Activated gamma-delta T cell treated with anti-CD3 and anti-CD28 coated beads, Interleukin-2, amount 50 U/mL, for 16 hours (primary cell): ENCODE measurements around the gene FNDC5.
"Not testable (repeated sequence)": the region's sequence is repeated elsewhere in the genome, so short reads cannot be mapped to it uniquely, and the experiment has no call there.

Experiments used
- DNase-seq: peaks from one replicate; pipeline ENCODE4 v3.0.0-alpha.2; 2020; ENCODE audit warnings: low read depth

The FNDC5 gene

DNA sequence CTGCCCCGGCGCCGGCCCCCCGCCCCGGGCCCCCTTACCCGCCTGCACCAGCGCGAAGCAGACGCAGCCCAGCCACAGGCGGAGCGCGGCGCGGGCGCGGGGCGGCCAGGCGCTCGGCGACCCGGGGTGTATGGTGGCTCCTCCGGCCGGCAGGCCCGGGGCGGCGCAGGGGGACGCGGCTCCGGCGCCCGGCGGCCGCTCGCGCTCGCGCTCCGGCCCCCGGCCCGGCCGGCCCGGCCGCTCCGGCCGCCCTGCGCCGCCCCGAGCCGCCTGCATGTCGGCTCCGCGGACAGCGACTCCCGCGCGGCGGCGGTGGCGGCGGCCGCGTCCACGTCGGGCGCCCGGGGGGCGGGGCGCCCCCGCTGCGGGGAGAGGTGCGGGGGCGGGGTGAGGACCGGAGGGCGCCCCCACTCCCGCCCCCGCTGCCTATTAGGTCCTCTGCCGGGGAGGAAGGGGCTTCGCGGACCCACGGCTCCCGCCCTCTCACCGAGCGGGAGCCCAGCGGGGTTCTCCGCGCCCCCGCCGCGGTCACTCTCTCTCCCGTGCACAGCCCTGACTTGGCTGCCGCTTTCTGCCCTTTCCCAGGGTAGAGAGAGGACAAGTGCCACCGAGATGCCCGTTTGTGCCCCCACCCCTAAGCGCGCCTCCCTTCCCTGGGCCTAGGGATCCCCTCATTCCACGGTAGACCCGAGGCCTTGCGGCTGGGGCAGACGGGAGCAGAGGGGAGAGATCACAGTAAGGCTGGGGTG, at the start of gene FNDC5:
FNDC5 (minus strand) TSS at position 298 of the 749 bp plus-strand sequence.
- no peak for DNase-seq

DNA sequence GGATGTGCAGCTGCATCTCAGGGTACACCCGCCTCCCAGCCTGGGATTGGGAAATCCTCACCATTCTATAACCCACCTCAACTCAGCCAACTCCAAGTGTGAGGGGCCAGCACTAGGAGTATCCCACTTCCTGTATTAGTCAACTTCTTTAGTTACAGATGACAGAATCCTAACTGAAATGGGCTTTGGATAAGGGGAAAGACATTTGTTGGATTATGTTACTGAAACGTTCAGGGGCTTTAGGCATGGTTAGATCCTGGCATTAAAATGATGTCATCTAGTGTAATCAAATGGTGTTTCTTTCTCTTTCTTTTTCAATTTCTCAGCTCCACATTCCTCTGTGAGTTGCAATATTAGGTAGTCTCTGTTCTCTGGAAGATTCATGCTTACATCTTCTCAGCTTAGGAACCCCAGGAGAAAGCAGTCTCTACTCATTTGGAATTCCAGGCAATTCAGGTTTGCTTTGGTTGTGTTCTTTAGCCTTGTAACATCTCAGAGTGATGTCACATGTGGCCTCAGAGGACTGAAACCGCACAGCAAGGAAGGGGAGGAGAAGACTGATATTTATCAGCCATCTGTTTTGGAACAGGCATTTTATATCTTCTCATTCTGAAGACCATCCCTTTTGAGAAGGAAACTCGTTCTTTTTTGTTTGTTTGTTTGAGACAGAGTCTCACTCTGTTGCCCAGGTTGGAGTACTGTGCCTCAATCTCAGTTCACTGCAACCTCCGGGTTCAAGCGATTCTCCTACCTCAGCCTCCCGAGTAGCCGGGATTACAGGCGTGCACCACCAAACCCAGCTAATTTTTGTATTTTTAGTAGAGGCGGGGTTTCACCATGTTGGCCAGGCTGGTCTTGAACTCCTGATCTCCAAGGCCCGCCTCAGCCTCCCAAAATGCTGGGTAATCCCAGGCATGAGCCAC, 49.4 kb upstream of the FNDC5 start:
- DNase-seq, result no peak

DNA sequence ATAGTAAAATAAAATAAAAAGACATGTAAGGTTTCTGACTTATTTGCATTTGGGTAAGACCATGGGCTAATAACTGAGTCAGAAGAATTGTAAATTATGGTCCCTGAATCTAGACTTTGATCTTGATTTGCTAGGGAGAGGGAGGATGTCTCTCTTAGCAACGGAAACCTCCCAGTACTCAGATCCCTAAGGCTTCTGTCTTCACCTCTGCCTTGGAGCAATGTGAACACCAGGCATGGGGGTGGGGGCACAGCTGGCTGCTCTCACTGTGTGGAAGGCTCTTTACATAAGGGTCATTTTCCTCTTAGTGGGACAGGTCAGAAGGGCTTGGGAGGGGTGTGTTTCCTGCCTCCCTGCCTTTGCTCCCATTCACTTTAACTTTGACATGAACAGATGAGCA, 47.5 kb upstream of the FNDC5 start:
- no peak for DNase-seq

DNA sequence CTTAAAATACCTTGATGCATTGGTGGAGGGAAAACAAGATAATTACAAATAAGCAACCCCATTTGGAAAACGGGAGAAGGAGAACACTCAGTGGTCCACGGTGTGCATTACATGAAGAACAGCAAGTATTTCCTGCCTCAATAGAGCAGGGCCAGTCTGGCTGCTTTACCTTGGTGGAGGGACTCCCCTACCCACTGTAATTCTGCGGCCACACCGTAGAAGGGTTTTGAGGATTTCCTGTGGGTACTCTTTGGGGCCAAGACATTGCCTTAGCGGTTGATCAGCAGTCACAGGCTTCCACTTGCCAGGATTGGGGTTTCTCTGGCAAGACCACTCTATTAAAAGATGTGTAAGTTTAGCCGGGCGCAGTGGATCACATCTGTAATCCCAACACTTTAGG, 46.8 kb upstream of the FNDC5 start:
- no peak for DNase-seq

DNA sequence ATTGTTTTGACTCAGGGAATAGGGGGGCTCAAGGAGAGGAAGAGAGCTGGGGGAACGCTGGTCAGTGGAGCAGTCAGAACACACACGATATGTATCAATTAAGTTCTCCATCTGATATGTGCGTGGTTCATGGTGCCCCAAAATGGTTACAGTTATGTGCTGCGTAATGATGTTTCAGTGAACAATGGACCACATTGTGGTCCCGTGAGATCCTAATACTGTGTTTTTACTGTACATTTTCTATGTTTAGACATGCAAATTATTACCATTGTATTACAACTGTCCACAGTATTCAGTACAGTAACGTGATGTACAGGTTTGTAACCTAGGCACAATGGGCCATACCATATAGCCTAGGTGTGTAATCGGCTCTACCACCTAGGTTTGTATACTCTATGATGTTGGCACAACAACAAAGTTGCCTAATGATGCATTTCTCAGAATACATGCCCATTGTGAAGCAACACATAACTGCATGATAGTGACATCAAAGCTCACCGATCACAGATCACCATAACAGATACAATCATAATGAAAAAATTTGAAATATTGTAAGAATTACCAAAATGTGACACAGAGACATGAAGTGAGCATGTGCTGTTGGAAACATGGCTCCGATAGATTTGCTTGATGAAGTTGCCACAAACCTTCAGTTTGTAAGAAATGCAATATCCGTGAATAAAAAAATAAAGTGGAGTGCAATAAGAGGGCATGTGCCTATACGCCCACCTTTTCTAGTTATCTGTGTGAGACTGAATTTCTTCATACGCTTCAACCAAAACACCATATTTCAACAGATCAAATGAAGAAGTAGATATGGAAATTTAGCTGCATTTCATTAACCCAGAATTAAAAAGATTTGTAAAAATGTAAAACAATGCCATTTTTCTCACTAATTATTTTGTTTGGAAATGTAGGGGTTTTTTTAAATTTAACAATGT, 45.3 kb upstream of the FNDC5 start:
- DNase-seq, result no peak

DNA sequence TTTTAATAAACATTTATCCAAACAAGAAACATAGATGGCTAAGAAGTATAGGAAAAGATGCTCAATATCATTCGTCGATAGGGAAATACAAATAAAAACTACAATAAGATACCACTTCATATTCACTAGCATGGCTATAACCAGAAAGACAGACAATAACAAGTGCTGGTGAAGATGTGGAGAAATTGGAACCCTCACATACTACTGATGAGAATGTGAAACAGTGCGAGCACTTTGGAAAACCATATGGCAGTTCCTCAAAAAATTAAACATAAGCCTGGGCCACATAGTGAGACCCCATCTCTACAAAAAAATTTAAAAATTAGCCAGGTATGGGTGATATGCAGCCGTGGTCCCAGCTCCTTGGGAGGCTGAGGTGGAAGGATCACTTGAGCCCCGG, 39.6 kb upstream of the FNDC5 start:
- no peak for DNase-seq

DNA sequence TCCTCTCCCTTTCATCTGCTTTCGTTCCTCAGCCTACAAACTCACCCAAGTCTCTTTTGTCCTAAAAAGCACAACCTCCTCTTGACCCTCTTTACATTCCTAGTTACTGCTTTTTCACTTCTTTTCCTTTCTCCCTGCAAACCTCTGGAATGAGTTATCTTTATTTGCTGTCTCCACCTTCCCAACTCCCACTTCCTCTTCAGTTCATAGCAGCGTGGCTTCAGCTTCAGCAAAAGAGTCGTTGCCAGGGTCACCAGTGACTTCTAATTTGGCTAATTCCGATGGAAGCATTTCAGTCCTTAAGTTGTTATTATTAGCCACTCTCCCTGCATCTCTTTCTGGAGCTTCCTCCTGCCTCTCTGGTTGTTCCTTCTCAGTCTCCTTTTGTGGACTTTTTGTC, 36.7 kb upstream of the FNDC5 start:
- no peak for DNase-seq

DNA sequence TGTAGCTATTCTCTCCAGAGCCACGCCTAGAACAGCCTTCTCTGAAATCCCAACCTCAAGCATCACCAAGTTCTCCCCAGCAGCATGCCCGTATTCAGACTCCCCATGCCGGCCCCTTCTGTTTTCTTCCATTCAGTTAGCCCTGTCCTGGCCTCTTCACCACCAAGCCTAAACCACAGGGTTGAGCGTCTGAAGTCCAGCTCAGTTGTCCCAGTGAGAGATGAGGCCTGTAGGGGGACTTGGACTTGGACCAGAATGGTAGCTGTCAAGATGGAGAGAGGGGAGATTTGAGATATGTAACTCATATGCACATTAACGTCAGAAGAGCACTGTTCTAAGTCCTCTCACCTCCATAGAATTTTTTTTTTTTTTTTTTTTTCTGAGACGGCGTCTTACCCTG, 35.9 kb upstream of the FNDC5 start:
- DNase-seq, result no peak

DNA sequence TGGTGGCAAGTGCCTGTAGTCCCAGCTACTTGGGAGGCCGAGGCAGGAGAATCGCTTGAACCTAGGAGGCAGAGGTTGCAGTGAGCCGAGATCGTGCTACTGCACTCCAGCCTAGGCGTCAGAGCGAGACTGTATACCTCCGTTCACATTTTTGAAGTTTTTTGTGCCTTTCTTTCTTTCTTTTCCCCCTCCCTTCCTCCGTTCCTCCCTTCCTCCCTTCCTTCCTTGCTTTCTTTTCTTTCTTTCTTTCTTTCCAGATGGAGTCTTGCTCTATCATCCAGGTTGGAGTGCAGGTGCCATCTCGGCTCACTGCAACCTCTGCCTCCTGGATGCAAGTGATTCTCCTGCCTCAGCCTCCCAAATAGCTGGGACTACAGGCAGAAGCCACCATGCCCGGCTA, 34.9 kb upstream of the FNDC5 start:
- DNase-seq, result not testable (repeated sequence)

DNA sequence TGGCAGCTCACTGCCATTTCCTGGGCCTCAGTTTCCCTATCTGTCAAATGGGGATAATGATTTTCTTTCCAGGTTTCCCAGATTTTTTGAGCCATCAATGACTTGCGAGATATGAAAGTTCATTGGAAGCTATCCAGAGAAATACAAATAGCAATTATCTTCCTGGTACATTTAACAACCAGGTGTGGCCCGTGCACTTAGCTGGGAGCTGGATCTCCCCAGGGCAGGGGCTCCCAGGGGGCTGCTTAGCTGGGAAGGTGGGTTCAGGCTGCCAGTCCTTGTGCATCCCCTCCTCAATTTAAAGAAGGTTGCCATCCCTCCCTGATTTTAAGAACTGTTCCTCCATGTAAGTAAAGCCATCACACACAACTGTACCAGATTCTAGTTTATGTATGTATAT, 34.1 kb upstream of the FNDC5 start:
- no peak for DNase-seq

DNA sequence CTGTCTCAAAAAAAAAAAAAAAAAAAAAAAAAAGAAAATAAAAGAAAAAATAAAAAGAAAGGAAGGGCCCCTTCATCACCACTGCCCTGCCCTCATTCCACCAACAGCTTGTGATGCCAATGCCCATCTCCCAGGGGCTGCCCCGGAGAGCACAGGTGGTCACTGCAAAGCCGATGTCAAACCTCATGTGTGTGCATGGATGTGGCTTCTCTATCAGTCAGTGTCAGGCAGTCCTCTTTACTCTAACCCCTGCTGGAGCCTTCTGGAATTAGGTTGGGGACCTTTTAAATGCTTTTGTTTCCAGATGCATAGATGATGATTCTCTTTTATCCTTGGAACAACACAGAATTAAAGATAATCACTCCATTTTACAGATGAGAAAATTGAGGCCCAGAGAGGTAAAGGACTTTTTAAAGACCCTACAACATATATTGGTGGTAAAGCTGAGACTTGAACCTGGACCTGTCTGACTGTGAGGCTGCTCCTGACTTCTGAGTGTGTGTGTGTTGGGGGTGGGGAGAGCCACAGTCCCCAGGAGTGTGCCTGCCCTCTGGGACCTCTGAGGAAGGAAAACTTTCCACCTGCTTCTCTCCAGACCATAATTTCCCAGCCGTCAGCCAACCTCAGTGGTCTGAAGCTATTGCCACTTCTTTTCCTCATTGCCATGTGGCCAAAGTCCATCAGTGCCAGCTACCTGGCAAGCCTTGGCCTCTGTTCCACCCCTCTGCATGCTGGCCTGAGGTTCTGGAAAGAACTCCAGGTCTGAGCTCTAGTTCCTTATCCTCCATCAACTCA, 33.5 kb upstream of the FNDC5 start:
- DNase-seq, result no peak

DNA sequence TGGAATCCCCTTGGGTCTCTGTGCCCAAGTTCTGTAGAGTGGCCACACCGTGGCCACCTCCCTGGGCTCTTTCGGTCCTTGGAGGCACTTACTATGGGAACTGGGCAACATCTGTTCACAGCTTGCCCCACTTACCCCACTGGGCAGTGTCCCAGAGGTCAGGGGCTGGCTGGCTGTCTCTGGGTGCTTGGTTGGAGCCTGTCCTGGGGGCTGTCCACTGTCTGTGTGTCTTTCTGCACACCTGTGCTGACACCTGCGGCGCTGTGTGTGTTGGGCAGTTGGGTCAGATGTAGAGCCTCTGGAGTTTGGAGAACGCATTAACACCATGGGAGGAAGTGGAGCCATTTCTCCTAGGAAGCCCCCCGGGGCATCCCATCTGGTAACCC, 31.8 kb upstream of the FNDC5 start:
- DNase-seq, result no peak

DNA sequence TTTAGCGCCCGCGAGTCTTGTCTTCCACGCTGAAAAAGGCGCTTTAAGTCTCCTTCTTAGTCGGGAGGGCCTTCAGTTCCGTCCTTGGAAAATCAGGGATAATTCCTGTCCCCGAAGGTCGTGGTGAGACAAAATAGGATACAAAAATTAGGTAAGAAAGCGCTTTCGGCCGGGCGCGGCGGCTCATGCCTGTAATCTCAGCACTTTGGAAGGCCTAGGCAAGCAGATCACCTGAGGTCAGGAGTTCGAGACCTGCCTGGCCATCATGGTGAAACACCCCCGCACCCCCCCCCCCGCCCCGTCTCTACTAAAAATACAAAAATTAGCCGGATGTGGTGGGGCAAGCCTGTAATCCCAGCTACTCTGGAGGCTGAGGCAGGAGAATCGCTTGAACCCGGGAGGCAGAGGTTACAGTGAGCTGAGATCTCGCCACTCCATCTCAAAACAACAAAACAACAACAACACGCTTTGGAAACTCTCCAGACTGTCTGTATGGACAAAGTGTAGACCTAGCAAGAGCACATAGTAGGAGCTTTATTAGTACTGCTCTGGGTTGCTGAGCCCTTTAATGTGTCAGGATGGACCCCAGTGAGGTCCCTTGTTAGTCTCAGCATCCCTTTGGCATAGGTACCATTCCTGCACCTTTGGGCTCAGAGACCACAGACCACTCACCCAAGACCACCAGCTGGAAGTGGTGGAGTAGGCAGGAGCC, 31.3 kb upstream of the FNDC5 start:
- no peak for DNase-seq

DNA sequence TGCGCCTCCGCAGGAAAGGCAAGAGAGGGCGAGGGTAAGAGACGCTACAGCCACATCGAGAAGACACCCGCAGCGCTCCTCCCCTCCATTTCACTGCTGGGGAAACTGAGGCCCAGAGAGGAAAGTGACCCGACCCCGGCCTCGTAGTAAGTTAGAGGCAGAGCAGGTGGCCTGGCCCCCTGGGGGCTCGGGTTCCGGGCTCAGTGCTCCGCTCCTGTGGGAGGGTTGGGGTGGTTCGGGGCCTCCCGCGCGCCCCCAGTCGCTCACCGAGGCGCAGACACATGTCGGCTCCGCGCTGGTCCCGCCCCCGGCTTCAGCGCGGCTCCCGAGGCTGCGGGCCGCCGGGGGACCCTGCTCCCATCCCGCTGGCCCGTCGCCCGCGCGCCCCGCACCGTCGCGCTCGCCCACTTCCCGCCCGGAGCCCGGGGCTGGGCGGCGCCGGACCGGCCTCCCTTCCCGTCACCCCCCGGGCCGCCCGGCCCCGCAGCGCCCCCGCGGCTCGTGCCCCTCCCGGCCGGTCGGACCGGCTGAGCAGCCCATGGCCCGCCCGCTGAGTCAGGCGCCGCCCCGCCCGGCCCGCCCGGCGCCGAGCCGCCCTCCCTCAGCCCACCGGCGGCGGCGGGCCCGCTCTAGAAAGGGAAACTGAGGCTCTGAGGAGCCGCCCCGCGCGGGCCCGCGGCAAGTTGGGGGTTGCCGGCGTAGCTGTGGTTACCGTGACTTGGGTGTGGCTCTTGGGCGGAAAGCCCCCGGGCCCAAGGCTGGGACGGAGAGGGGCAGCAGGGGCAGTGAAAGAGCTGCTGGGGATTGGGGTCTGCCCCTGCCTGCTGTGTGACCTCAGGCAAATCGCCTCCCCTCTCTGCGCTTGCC, 30.5 kb upstream of the FNDC5 start, which contains the start of gene TMEM54:
TMEM54 (minus strand) TSS at position 434 of the 867 bp plus-strand sequence; CDS start at position 283, 151 bp downstream.
- DNase-seq, result no peak

DNA sequence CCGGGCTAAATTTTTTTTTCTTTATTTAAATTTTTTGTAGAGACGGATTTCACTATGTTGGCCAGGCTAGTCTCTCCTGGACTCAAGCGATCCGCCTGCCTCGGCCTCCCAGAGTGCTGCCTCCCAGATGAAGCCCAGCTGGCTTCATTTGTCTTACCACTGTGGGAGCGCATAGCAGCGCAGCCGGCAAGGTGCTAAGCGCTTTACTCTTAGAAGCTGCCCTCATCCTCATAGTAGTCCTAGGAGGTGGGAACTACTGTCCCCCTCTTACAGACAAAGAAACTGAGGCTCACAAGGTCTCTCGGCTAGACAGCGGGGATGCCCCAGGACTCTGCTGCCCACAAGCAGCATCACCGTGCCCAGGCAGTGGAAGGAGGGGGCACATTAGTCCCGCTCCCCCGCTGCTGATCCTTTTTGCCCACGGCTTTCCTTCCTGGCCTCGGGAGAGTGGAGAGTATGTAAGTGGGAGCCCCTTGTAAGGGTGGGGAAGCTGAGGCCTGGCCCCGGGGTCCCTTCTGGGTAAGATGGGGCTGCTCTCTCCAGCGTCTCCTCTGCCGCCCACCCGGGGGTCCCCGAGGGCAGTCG, 29.8 kb upstream of the FNDC5 start:
- no peak for DNase-seq

DNA sequence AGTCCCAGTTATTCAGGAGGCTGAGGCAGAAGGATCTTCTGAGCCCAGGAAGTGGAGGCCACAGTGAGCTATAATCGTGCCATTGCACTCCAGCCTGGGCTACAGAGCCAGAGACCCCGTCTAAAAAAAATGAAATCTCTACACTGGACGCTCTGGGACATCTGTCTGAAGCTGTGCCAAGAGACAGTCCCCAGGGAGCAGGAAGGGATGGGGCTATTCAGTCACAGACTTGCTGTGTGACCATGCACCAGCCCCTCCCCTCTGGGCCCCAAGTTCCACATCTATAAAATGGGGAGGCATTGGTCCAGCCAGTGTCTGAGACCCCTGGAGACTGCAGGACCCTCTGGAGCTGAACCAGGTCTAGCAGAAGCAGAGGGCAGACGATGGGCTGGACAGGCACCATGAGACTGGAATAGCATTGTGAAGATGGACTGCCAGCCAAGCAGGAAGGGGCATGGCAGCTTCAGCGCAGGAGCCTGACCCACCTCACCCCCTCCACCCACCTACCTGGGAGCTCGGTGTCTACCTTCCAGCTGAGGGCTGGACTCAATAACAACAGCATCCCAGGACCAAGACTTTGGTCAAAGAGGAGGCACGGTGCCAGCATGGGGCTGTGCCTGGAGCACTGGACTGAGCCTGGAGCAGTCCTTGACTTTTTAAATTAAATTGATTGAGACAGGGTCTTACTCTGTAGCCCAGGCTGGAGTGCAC, 29.0 kb upstream of the FNDC5 start:
- DNase-seq, result no peak

DNA sequence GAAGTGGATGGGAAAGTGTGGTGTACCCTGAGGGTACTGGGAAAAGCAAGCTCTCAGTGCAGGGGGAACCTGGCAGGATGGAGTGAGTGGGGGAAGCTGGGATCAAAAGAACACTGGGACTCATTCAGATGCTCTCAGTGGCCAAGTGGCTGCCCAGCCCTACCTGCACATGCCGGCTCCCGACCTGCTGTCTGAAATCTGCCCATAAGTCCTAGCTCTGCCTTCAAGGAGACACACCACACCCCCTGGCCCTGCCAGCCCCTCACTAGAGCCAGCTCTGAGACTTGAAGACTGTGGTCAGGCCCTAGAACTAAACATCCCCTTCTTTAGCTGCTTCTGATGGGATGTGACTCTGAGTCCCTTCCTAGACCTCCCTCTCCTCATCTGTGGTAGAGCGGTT, 28.2 kb upstream of the FNDC5 start:
- no peak for DNase-seq

DNA sequence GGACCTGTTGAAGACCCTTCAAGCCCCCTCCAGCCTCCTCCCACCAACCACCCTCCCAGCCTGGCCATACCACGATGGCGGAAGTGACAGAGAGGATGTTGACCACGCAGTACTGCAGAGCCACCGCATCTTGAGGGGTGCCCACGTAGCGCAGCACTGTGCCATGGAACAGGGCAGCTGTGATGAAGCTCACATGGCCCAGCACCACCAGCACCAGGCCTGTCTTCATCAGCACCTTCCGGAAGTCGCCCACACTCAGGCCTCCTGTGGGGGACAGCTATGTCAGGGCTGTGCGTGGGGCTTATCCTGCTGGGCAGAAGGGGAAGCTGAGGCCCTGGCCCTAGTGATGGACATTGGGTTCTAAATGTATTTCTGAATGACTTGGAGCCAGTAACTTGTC, 27.3 kb upstream of the FNDC5 start:
- no peak for DNase-seq
